Fibroblast of lung (primary cell): ENCODE results near the gene NUP58. TPM values are rescaled to one million over a fixed set of nuclear protein-coding genes. Genes with fewer than 3 reads are reported as not detected.
A peak's percentile ranks its signal among the peaks of the same experiment; 100 is the strongest.

Experiments
- DNase-seq, 2 donors: peaks; one replicate each; pipeline versions ENCODE4 v3.0.0 to v3.0.0-alpha.2; 2010; ENCODE audit warnings: low read depth in 2 of 2
- H2AFZ ChIP-seq: 2 replicates; pipeline ENCODE4 v1.5.1; 2012; ENCODE audit warnings: low read length, control low read depth, inconsistent platforms
- H3K27ac ChIP-seq: 2 replicates; pipeline ENCODE4 v1.5.1; 2011; ENCODE audit warnings: low read length, control low read depth; ENCODE audit not compliant: insufficient read depth
- H3K27me3 ChIP-seq: 2 replicates; pipeline ENCODE4 v1.5.1; 2011; ENCODE audit warnings: mild to moderate bottlenecking, low read length; ENCODE audit not compliant: control insufficient read depth, insufficient read depth
- H3K36me3 ChIP-seq: 2 replicates; pipeline ENCODE4 v1.5.1; 2011; ENCODE audit warnings: low read length; ENCODE audit not compliant: control insufficient read depth, insufficient read depth
- H3K4me1 ChIP-seq: 2 replicates; pipeline ENCODE4 v1.5.1; 2011; ENCODE audit warnings: low read length; ENCODE audit not compliant: control insufficient read depth, insufficient read depth; ENCODE audit errors: extremely low read depth
- H3K4me2 ChIP-seq: 2 replicates; pipeline ENCODE4 v1.5.1; 2011; ENCODE audit warnings: low read length, control low read depth; ENCODE audit not compliant: insufficient read depth; ENCODE audit errors: extremely low read depth
- H3K4me3 ChIP-seq, 4 experiments: fragments of 200-600 bp in 1 of 4; sonication (generic) in 1 of 4; replicated peaks in 1 of 4; 2 replicates each; pipeline ENCODE4 v1.5.1; 2011 to 2016; ENCODE audit warnings: low read length in 4 of 4, low read depth in 3 of 4, mild to moderate bottlenecking in 3 of 4, control low read depth in 2 of 4, inconsistent platforms in 1 of 4, mixed read lengths in 1 of 4; ENCODE audit not compliant: insufficient read depth in 1 of 4; ENCODE audit errors: control extremely low read depth in 1 of 4
- H3K79me2 ChIP-seq: 2 replicates; pipeline ENCODE4 v1.5.1; 2012; ENCODE audit warnings: mild to moderate bottlenecking, low read length, inconsistent platforms; ENCODE audit not compliant: control insufficient read depth, insufficient read depth
- H3K9ac ChIP-seq: 2 replicates; pipeline ENCODE4 v1.5.1; 2011; ENCODE audit warnings: mild to moderate bottlenecking, low read length, control low read depth; ENCODE audit not compliant: insufficient read depth
- H3K9me3 ChIP-seq: 2 replicates; pipeline ENCODE4 v1.5.1; 2012; ENCODE audit warnings: low read depth, low read length; ENCODE audit not compliant: control insufficient read depth, insufficient read depth
- H4K20me1 ChIP-seq: 2 replicates; pipeline ENCODE4 v1.5.1; 2011; ENCODE audit warnings: low read length; ENCODE audit not compliant: control insufficient read depth, insufficient read depth; ENCODE audit errors: extremely low read depth
- CTCF ChIP-seq, 2 donors: IDR thresholded peaks in 1 of 2; conservative IDR thresholded peaks in 1 of 2; 1 replicate in 1 of 2; 2 replicates in 1 of 2; pipeline ENCODE4 v1.5.1; 2011 to 2012; ENCODE audit warnings: low read length in 2 of 2, control low read depth in 1 of 2, inconsistent platforms in 1 of 2, low read depth in 1 of 2, mild to moderate bottlenecking in 1 of 2
- EZH2 ChIP-seq: IDR thresholded peaks from 2 replicates; pipeline ENCODE4 v1.5.1; 2012; ENCODE audit warnings: low read length, control low read depth, mild to moderate bottlenecking; ENCODE audit errors: missing control alignments
- polyA plus RNA-seq, 2 donors: library from polyadenylated mRNA; depleted of rRNA in 1 of 2; stranded (reverse) in 1 of 2; unstranded in 1 of 2; fragments of >200 nt; gene quantifications; 2 replicates each; pipeline ENCODE4 v1.2.1, GENCODE V29; 2011 to 2012; ENCODE audit warnings: missing spikeins in 1 of 2
- total RNA-seq: library from RNA; depleted of rRNA; stranded (reverse); fragments of >200 nt; gene quantifications from 2 replicates; pipeline ENCODE4 v1.2.1, GENCODE V29; 2014

The NUP58 gene
- total and polyA plus RNA-seq, 2 donors (not counting 1 experiment from before 2014, with no cell fraction given), result 39.3 to 57.6 TPM

- no peak overlapping the region for H2AFZ ChIP-seq
- no peak overlapping the region for H3K4me3 ChIP-seq
- no peaks in the 10 kb centered on the region for H3K27me3 ChIP-seq
- no peaks in the 10 kb centered on the region for H3K36me3 ChIP-seq
- H3K4me2 ChIP-seq, result no peak overlapping the region
- no peaks in the 10 kb centered on the region for H4K20me1 ChIP-seq
- H3K9ac ChIP-seq, result no peak overlapping the region
- no peak for DNase-seq
- no peaks in the 10 kb centered on the region for H3K79me2 ChIP-seq
- H3K27ac ChIP-seq, result no peak overlapping the region
- no peaks in the 10 kb centered on the region for H3K9me3 ChIP-seq
- TF ChIP-seq EZH2 (no peak), CTCF (conservative IDR thresholded peaks at IDR 0.05 in 1 of 2, IDR thresholded peaks at IDR 0.05 in 1 of 2; ENCODE audit: low read depth in 1 of 2, low read length in 2 of 2) (no peak)
- no peaks in the 10 kb centered on the region for H3K4me1 ChIP-seq
Measured at GRCh38 chr13:25380741-25381324, 79.4 kb downstream of the NUP58 start.

- no peaks in the 10 kb centered on the region for H3K4me1 ChIP-seq
- H3K36me3 ChIP-seq, result no peaks in the 10 kb centered on the region
- DNase-seq, result peak in 1 of 2 donors; percentile 47
- H3K79me2 ChIP-seq, result no peaks in the 10 kb centered on the region
- no peaks in the 10 kb centered on the region for H4K20me1 ChIP-seq
- no peak overlapping the region for H2AFZ ChIP-seq
- no peak overlapping the region for H3K27ac ChIP-seq
- no peaks in the 10 kb centered on the region for H3K27me3 ChIP-seq
- no peaks in the 10 kb centered on the region for H3K9me3 ChIP-seq
- no peak overlapping the region for H3K4me2 ChIP-seq
- TF ChIP-seq EZH2 (no peak), CTCF (conservative IDR thresholded peaks at IDR 0.05 in 1 of 2, IDR thresholded peaks at IDR 0.05 in 1 of 2; ENCODE audit: low read depth in 1 of 2, low read length in 2 of 2) (no peak)
- no peak overlapping the region for H3K4me3 ChIP-seq
- no peak overlapping the region for H3K9ac ChIP-seq
Measured at GRCh38 chr13:25384758-25385410, 83.5 kb downstream of the NUP58 start.

GRCh38 chr13:25391932-25392331 is 90.5 kb downstream of the NUP58 start:
- H3K79me2 ChIP-seq, result no peaks in the 10 kb centered on the region
- DNase-seq, result no peak
- H2AFZ ChIP-seq, result no peak overlapping the region
- H3K9ac ChIP-seq, result no peak overlapping the region
- H3K27me3 ChIP-seq, result no peaks in the 10 kb centered on the region
- no peaks in the 10 kb centered on the region for H3K9me3 ChIP-seq
- H3K4me3 ChIP-seq, result no peak overlapping the region
- no peaks in the 10 kb centered on the region for H3K4me1 ChIP-seq
- no peak overlapping the region for H3K27ac ChIP-seq
- H3K4me2 ChIP-seq, result no peak overlapping the region
- no peaks in the 10 kb centered on the region for H3K36me3 ChIP-seq
- TF ChIP-seq EZH2 (no peak), CTCF (conservative IDR thresholded peaks at IDR 0.05 in 1 of 2, IDR thresholded peaks at IDR 0.05 in 1 of 2; ENCODE audit: low read depth in 1 of 2, low read length in 2 of 2) (no peak)
- H4K20me1 ChIP-seq, result no peaks in the 10 kb centered on the region

Other genes starting within 250 kb of the NUP58 start
- gene PABPC3, start 205.5 kb upstream of the NUP58 start, total RNA-seq, result 0.17 and 0.26 TPM in 2 replicates
- 0.23 and 0.27 TPM in 2 replicates for gene PABPC3, start 205.5 kb upstream of the NUP58 start, polyA plus RNA-seq
- gene AMER2, start 129.3 kb upstream of the NUP58 start, total RNA-seq, result under 0.01 TPM in 1 of 2 replicates, not detected in the other
- not detected in 2 replicates for gene AMER2, start 129.3 kb upstream of the NUP58 start, polyA plus RNA-seq
- 18.0 and 22.5 TPM in 2 replicates for gene MTMR6, start 14.1 kb upstream of the NUP58 start, total RNA-seq
- gene MTMR6, start 14.1 kb upstream of the NUP58 start, polyA plus RNA-seq, result 20.7 and 23.0 TPM in 2 replicates
- under 0.01 and 0.26 TPM in 2 replicates for gene ATP8A2, start 70.3 kb downstream of the NUP58 start, total RNA-seq
- gene ATP8A2, start 70.3 kb downstream of the NUP58 start, polyA plus RNA-seq, result 0.01 and 0.02 TPM in 2 replicates